Smooth muscle cell (in vitro differentiated cells): ENCODE data around the gene LTO1. TPM values are rescaled to one million over a fixed set of nuclear protein-coding genes. Genes with fewer than 3 reads are reported as not detected.

Source experiments
- DNase-seq: peaks from one replicate; lab custom pipeline; 2025; ENCODE audit not compliant: unreplicated experiment; lab: John Stamatoyannopoulos, UW
- H2AFZ ChIP-seq: fragments of 200-600 bp; sonication (generic); 2 replicates; pipeline ENCODE4 v1.6.0; 2016; ENCODE audit warnings: antibody characterized with exemption, low read depth, mild to moderate bottlenecking
- H3F3A ChIP-seq: fragments of 200-600 bp; sonication (generic); 2 replicates; pipeline ENCODE4 v1.6.0; 2017; ENCODE audit warnings: antibody characterized with exemption, low read depth
- H3K27ac ChIP-seq: fragments of 200-600 bp; sonication (generic); 2 replicates; pipeline ENCODE4 v1.5.1; 2016; ENCODE audit warnings: low read depth, mild to moderate bottlenecking
- H3K27me3 ChIP-seq: fragments of 200-600 bp; sonication (generic); 2 replicates; pipeline ENCODE4 v1.6.1; 2016; ENCODE audit warnings: low read depth, mild to moderate bottlenecking
- H3K36me3 ChIP-seq: fragments of 200-600 bp; sonication (generic); 2 replicates; pipeline ENCODE4 v1.5.1; 2016; ENCODE audit warnings: low read depth
- H3K4me1 ChIP-seq: fragments of 200-600 bp; sonication (generic); 2 replicates; pipeline ENCODE4 v1.5.1; 2016; ENCODE audit warnings: low read depth
- H3K4me2 ChIP-seq: fragments of 200-600 bp; sonication (generic); 2 replicates; pipeline ENCODE4 v1.6.0; 2016; ENCODE audit warnings: mild to moderate bottlenecking
- H3K4me3 ChIP-seq: fragments of 200-600 bp; sonication (generic); 2 replicates; pipeline ENCODE4 v1.5.1; 2016; ENCODE audit warnings: mild to moderate bottlenecking
- H3K79me2 ChIP-seq: fragments of 200-600 bp; sonication (generic); 2 replicates; pipeline ENCODE4 v1.6.0; 2016; ENCODE audit warnings: low read depth, mild to moderate bottlenecking
- H3K9ac ChIP-seq: fragments of 200-600 bp; sonication (generic); 2 replicates; pipeline ENCODE4 v1.6.0; 2016; ENCODE audit warnings: low read depth
- H3K9me3 ChIP-seq: fragments of 200-600 bp; sonication (generic); replicated peaks from 2 replicates; pipeline ENCODE4 v1.5.1; 2016; ENCODE audit warnings: low read depth
- H4K20me1 ChIP-seq: fragments of 200-600 bp; sonication (generic); 2 replicates; pipeline ENCODE4 v1.6.0; 2016; ENCODE audit warnings: low read depth
- CTCF ChIP-seq: fragments of 200-600 bp; sonication (generic); IDR thresholded peaks from 2 replicates; pipeline ENCODE4 v1.5.1; 2017; ENCODE audit warnings: borderline replicate concordance, mild to moderate bottlenecking, antibody characterized with exemption; ENCODE audit not compliant: insufficient read depth, poor library complexity, severe bottlenecking
- WGBS: methylation state at CpG from one replicate; pipeline ENCODE4 v1.1.7; 2016; ENCODE audit warnings: low lambda C conversion rate; 5-methylcytosine and 5-hydroxymethylcytosine counted together
- polyA plus RNA-seq: library from polyadenylated mRNA; unstranded; fragments of >200 nt; fragmentation: Nextera tagmentation; extraction: Ambion mirVana; gene quantifications from 2 replicates; pipeline ENCODE4 v1.2.1, GENCODE V29; 2016
- total RNA-seq: library from RNA; depleted of rRNA; stranded (reverse); fragments of >200 nt; gene quantifications from 2 replicates; pipeline ENCODE4 v1.2.3, GENCODE V29; 2014

Gene LTO1
- total and polyA plus RNA-seq, 2 experiments from 2014 or later, result 8.0 to 17.3 TPM

- Histone ChIP-seq H2AFZ (no peak overlapping the region), H3F3A (peaks cover 6% of the 10 kb centered on the region), H3K79me2 (no peaks in the 10 kb centered on the region), H3K36me3 (no peaks in the 10 kb centered on the region), H3K4me3 (no peak overlapping the region), H3K27me3 (no peaks in the 10 kb centered on the region), H3K27ac (no peak overlapping the region), H3K9ac (no peak overlapping the region), H3K4me1 (peaks cover 14% of the 10 kb centered on the region), H4K20me1 (no peaks in the 10 kb centered on the region), H3K4me2 (no peak overlapping the region), H3K9me3 (no peaks in the 10 kb centered on the region)
- TF ChIP-seq CTCF, result no peak
- 93% methylated on average over 4 of the region's 4 CpGs for WGBS
- DNase-seq, result no peak
Measured at GRCh38 chr11:69632900-69633299, 42.3 kb downstream of the LTO1 start.

- Histone ChIP-seq H3F3A (no peaks in the 10 kb centered on the region), H3K4me3 (no peak overlapping the region), H3K27ac (no peak overlapping the region), H3K27me3 (no peaks in the 10 kb centered on the region), H3K36me3 (no peaks in the 10 kb centered on the region), H3K9ac (no peak overlapping the region), H3K4me2 (no peak overlapping the region), H4K20me1 (no peaks in the 10 kb centered on the region), H3K9me3 (no peaks in the 10 kb centered on the region), H2AFZ (no peak overlapping the region), H3K4me1 (no peaks in the 10 kb centered on the region), H3K79me2 (no peaks in the 10 kb centered on the region)
- WGBS, result 96% methylated on average over 8 of the region's 8 CpGs
- no peak for TF ChIP-seq CTCF
- no peak for DNase-seq
Measured at GRCh38 chr11:69630424-69630823, 44.7 kb downstream of the LTO1 start.

GRCh38 chr11:69630017-69630416 is 45.1 kb downstream of the LTO1 start:
- no peak for DNase-seq
- no peak overlapping the region for H3K27ac ChIP-seq
- H3K9me3 ChIP-seq, result no peaks in the 10 kb centered on the region
- no peaks in the 10 kb centered on the region for H3K36me3 ChIP-seq
- H3K4me1 ChIP-seq, result no peaks in the 10 kb centered on the region
- H3K4me2 ChIP-seq, result no peak overlapping the region
- 100% methylated on average over 2 of the region's 2 CpGs for WGBS
- H3K4me3 ChIP-seq, result no peak overlapping the region
- H3F3A ChIP-seq, result no peaks in the 10 kb centered on the region
- no peak overlapping the region for H3K9ac ChIP-seq
- no peaks in the 10 kb centered on the region for H3K27me3 ChIP-seq
- no peak for TF ChIP-seq CTCF
- H2AFZ ChIP-seq, result no peak overlapping the region
- no peaks in the 10 kb centered on the region for H4K20me1 ChIP-seq
- no peaks in the 10 kb centered on the region for H3K79me2 ChIP-seq

GRCh38 chr11:69627551-69627950 is 47.6 kb downstream of the LTO1 start:
- no peak overlapping the region for H3K4me2 ChIP-seq
- no peaks in the 10 kb centered on the region for H3K4me1 ChIP-seq
- WGBS, result 93% methylated on average over 14 of the region's 14 CpGs
- no peak overlapping the region for H3K27ac ChIP-seq
- H2AFZ ChIP-seq, result no peak overlapping the region
- no peak overlapping the region for H3K4me3 ChIP-seq
- no peak for DNase-seq
- H3K9ac ChIP-seq, result no peak overlapping the region
- TF ChIP-seq CTCF, result no peak
- H4K20me1 ChIP-seq, result no peaks in the 10 kb centered on the region
- no peaks in the 10 kb centered on the region for H3K9me3 ChIP-seq
- no peaks in the 10 kb centered on the region for H3F3A ChIP-seq
- H3K36me3 ChIP-seq, result no peaks in the 10 kb centered on the region
- H3K27me3 ChIP-seq, result no peaks in the 10 kb centered on the region
- no peaks in the 10 kb centered on the region for H3K79me2 ChIP-seq
